Mesendoderm (in vitro differentiated cells): ENCODE data around the gene TEKTIP1.
"Not testable (repeated sequence)": the region's sequence is repeated elsewhere in the genome, so short reads cannot be mapped to it uniquely, and the experiment has no call there.

ENCODE experiments used
- DNase-seq: peaks from one replicate; pipeline ENCODE4 v3.0.0; 2013
- H2AK5ac ChIP-seq: 2 replicates; pipeline ENCODE4 v1.6.1; 2013; ENCODE audit warnings: low read length, inconsistent platforms
- H2BK120ac ChIP-seq: 2 replicates; pipeline ENCODE4 v1.6.1; 2013; ENCODE audit warnings: low read depth, mild to moderate bottlenecking, low read length, moderate library complexity, mixed read lengths
- H2BK15ac ChIP-seq: replicated peaks from 2 replicates; pipeline ENCODE4 v1.6.1; 2013; ENCODE audit warnings: low read depth, mild to moderate bottlenecking, moderate library complexity
- H2BK5ac ChIP-seq: 2 replicates; pipeline ENCODE4 v1.6.1; 2013; ENCODE audit warnings: low read length, inconsistent platforms
- H3K18ac ChIP-seq: 2 replicates; pipeline ENCODE4 v1.6.1; 2013; ENCODE audit warnings: mild to moderate bottlenecking, low read length, mixed read lengths
- H3K23ac ChIP-seq: one replicate; pipeline ENCODE4 v1.6.1; 2013; ENCODE audit warnings: low read length
- H3K27ac ChIP-seq: 2 replicates; pipeline ENCODE4 v1.5.1; 2013; ENCODE audit warnings: low read depth, mild to moderate bottlenecking, inconsistent platforms, low read length, moderate library complexity
- H3K27me3 ChIP-seq: 2 replicates; pipeline ENCODE4 v1.6.1; 2013; ENCODE audit warnings: low read length, control low read depth, mild to moderate bottlenecking, inconsistent platforms; ENCODE audit not compliant: insufficient read depth, poor library complexity
- H3K36me3 ChIP-seq: 2 replicates; pipeline ENCODE4 v1.6.1; 2013; ENCODE audit warnings: low read length, inconsistent platforms; ENCODE audit not compliant: control insufficient read depth, insufficient read depth
- H3K4ac ChIP-seq: one replicate; pipeline ENCODE4 v1.6.1; 2013; ENCODE audit warnings: low read depth, mild to moderate bottlenecking, low read length, moderate library complexity
- H3K4me1 ChIP-seq: 2 replicates; pipeline ENCODE4 v1.6.1; 2013; ENCODE audit warnings: low read depth, low read length, inconsistent platforms; ENCODE audit not compliant: control insufficient read depth
- H3K4me2 ChIP-seq: 2 replicates; pipeline ENCODE4 v1.6.1; 2013; ENCODE audit warnings: low read length
- H3K4me3 ChIP-seq: 2 replicates; pipeline ENCODE4 v1.5.1; 2013; ENCODE audit warnings: mild to moderate bottlenecking, low read length
- H3K56ac ChIP-seq: one replicate; pipeline ENCODE4 v1.6.1; 2013; ENCODE audit warnings: low read length
- H3K79me1 ChIP-seq: 2 replicates; pipeline ENCODE4 v1.6.1; 2013; ENCODE audit warnings: low read length, inconsistent platforms
- H3K79me2 ChIP-seq: 2 replicates; pipeline ENCODE4 v1.6.1; 2013; ENCODE audit warnings: mild to moderate bottlenecking, low read length; ENCODE audit not compliant: control insufficient read depth, insufficient read depth
- H3K9ac ChIP-seq: 2 replicates; pipeline ENCODE4 v1.6.1; 2013; ENCODE audit warnings: low read length, inconsistent platforms
- H4K5ac ChIP-seq: one replicate; pipeline ENCODE4 v1.6.1; 2013; ENCODE audit warnings: low read length
- H4K8ac ChIP-seq: one replicate; pipeline ENCODE4 v1.6.1; 2013; ENCODE audit warnings: low read depth, mild to moderate bottlenecking, control low read depth, low read length, moderate library complexity
- WGBS: extraction: QIAGEN DNeasy Blood & Tissue Kit; methylation state at CpG from one replicate; pipeline ENCODE4 v1.1.7; 2013; ENCODE audit warnings: low lambda C conversion rate, missing lambda C conversion rate; ENCODE audit not compliant: insufficient coverage; ENCODE audit errors: extremely low coverage; 5-methylcytosine and 5-hydroxymethylcytosine counted together

Gene TEKTIP1

GRCh38 chr19:3529299-3529698, 9.7 kb upstream of the TEKTIP1 start:
- not testable (repeated sequence) for DNase-seq, H3K4me2 ChIP-seq, H3K9ac ChIP-seq, H3K18ac ChIP-seq, H2BK15ac ChIP-seq, H2BK120ac ChIP-seq, H3K36me3 ChIP-seq, H3K4ac ChIP-seq, H2BK5ac ChIP-seq, H3K56ac ChIP-seq, H4K8ac ChIP-seq, H3K27me3 ChIP-seq, H3K23ac ChIP-seq, H3K79me2 ChIP-seq, H3K4me1 ChIP-seq, H2AK5ac ChIP-seq, H3K4me3 ChIP-seq, H4K5ac ChIP-seq, H3K27ac ChIP-seq, H3K79me1 ChIP-seq
- WGBS: no CpG with 5 or more reads among the region's 7 CpGs

- Histone ChIP-seq H3K36me3 (peaks cover 10% of the 10 kb centered on the region), H3K18ac (no peak overlapping the region), H4K8ac (no peak overlapping the region), H3K4me3 (no peak overlapping the region), H3K27me3 (no peaks in the 10 kb centered on the region), H3K9ac (no peak overlapping the region), H4K5ac (no peak overlapping the region), H3K79me1 (no peaks in the 10 kb centered on the region), H2AK5ac (no peak overlapping the region), H3K27ac (no peak overlapping the region), H3K23ac (no peak overlapping the region), H2BK5ac (no peak overlapping the region), H3K4me1 (no peaks in the 10 kb centered on the region), H3K4me2 (no peak overlapping the region), H2BK120ac (no peak overlapping the region), H3K4ac (no peak overlapping the region), H3K56ac (no peak overlapping the region), H2BK15ac (no peak overlapping the region), H3K79me2 (no peaks in the 10 kb centered on the region)
- WGBS: no CpG with 5 or more reads among the region's 12 CpGs
- DNase-seq: no peak
Observed at GRCh38 chr19:3530389-3530788, 8.6 kb upstream of the TEKTIP1 start.

GRCh38 chr19:3531716-3532115, 7.3 kb upstream of the TEKTIP1 start:
- no peak overlapping the region for H3K4ac ChIP-seq
- no peak for DNase-seq
- no CpG with 5 or more reads among the region's 29 CpGs for WGBS

GRCh38 chr19:3532154-3532786, 6.7 kb upstream of the TEKTIP1 start:
- Histone ChIP-seq H3K9ac (no peak overlapping the region), H3K4me1 (no peaks in the 10 kb centered on the region), H3K79me2 (no peaks in the 10 kb centered on the region), H3K79me1 (no peaks in the 10 kb centered on the region), H3K4me2 (no peak overlapping the region), H4K5ac (no peak overlapping the region), H2BK15ac (no peak overlapping the region), H3K18ac (no peak overlapping the region), H2AK5ac (no peak overlapping the region), H3K27me3 (no peaks in the 10 kb centered on the region), H3K27ac (no peak overlapping the region), H3K36me3 (peaks cover 8% of the 10 kb centered on the region), H3K4me3 (no peak overlapping the region), H3K23ac (no peak overlapping the region), H4K8ac (no peak overlapping the region), H3K56ac (no peak overlapping the region), H2BK120ac (no peak overlapping the region), H3K4ac (no peak overlapping the region), H2BK5ac (no peak overlapping the region)
- WGBS: no CpG with 5 or more reads among the region's 33 CpGs
- DNase-seq: no peak

More at GRCh38 chr19:3531716-3532115, 7.3 kb upstream of the TEKTIP1 start:
- no peak overlapping the region for H2BK5ac ChIP-seq
- H3K18ac ChIP-seq: no peak overlapping the region
- H3K27ac ChIP-seq: no peak overlapping the region
- no peak overlapping the region for H2BK15ac ChIP-seq
- H3K4me3 ChIP-seq: no peak overlapping the region
- no peaks in the 10 kb centered on the region for H3K27me3 ChIP-seq
- peaks cover 13% of the 10 kb centered on the region for H3K36me3 ChIP-seq
- H3K23ac ChIP-seq: no peak overlapping the region
- no peak overlapping the region for H4K8ac ChIP-seq
- no peak overlapping the region for H3K4me2 ChIP-seq
- no peak overlapping the region for H2BK120ac ChIP-seq
- no peak overlapping the region for H4K5ac ChIP-seq
- H3K4me1 ChIP-seq: no peaks in the 10 kb centered on the region
- no peak overlapping the region for H3K56ac ChIP-seq
- no peaks in the 10 kb centered on the region for H3K79me2 ChIP-seq
- no peak overlapping the region for H2AK5ac ChIP-seq
- H3K79me1 ChIP-seq: no peaks in the 10 kb centered on the region
- no peak overlapping the region for H3K9ac ChIP-seq

- H4K5ac ChIP-seq: no peak overlapping the region
- no peak overlapping the region for H3K4me3 ChIP-seq
- H3K9ac ChIP-seq: no peak overlapping the region
- H3K79me1 ChIP-seq: no peaks in the 10 kb centered on the region
- H3K27me3 ChIP-seq: no peaks in the 10 kb centered on the region
- H3K4me1 ChIP-seq: no peaks in the 10 kb centered on the region
- no CpG with 5 or more reads among the region's 17 CpGs for WGBS
- H2BK15ac ChIP-seq: no peak overlapping the region
- H2BK5ac ChIP-seq: no peak overlapping the region
- no peak overlapping the region for H3K56ac ChIP-seq
- H3K4me2 ChIP-seq: no peak overlapping the region
- no peak overlapping the region for H3K23ac ChIP-seq
- no peak overlapping the region for H2BK120ac ChIP-seq
- no peak overlapping the region for H3K18ac ChIP-seq
- H3K27ac ChIP-seq: no peak overlapping the region
- H3K79me2 ChIP-seq: no peaks in the 10 kb centered on the region
- peaks cover 8% of the 10 kb centered on the region for H3K36me3 ChIP-seq
- no peak overlapping the region for H2AK5ac ChIP-seq
- DNase-seq: no peak
- H4K8ac ChIP-seq: no peak overlapping the region
- H3K4ac ChIP-seq: no peak overlapping the region
Observed at GRCh38 chr19:3533033-3533432, 5.9 kb upstream of the TEKTIP1 start.

GRCh38 chr19:3533563-3534216, 5.3 kb upstream of the TEKTIP1 start:
- Histone ChIP-seq H2AK5ac (no peak overlapping the region), H3K79me1 (no peaks in the 10 kb centered on the region), H2BK120ac (no peak overlapping the region), H3K18ac (no peak overlapping the region), H3K27me3 (no peaks in the 10 kb centered on the region), H3K56ac (no peak overlapping the region), H3K36me3 (peaks cover 8% of the 10 kb centered on the region), H3K9ac (no peak overlapping the region), H2BK15ac (no peak overlapping the region), H3K27ac (no peak overlapping the region), H3K4ac (no peak overlapping the region), H4K5ac (no peak overlapping the region), H3K79me2 (no peaks in the 10 kb centered on the region), H3K23ac (no peak overlapping the region), H3K4me1 (no peaks in the 10 kb centered on the region), H3K4me2 (no peak overlapping the region), H2BK5ac (no peak overlapping the region), H4K8ac (no peak overlapping the region), H3K4me3 (no peak overlapping the region)
- no peak for DNase-seq
- no CpG with 5 or more reads among the region's 12 CpGs for WGBS
